Measurements from ENCODE around the gene ADCY10. TPM values are rescaled to one million over a fixed set of nuclear protein-coding genes. Genes with fewer than 3 reads are reported as not detected.

The ADCY10 gene
- 1.9 TPM for total RNA-seq

DNA sequence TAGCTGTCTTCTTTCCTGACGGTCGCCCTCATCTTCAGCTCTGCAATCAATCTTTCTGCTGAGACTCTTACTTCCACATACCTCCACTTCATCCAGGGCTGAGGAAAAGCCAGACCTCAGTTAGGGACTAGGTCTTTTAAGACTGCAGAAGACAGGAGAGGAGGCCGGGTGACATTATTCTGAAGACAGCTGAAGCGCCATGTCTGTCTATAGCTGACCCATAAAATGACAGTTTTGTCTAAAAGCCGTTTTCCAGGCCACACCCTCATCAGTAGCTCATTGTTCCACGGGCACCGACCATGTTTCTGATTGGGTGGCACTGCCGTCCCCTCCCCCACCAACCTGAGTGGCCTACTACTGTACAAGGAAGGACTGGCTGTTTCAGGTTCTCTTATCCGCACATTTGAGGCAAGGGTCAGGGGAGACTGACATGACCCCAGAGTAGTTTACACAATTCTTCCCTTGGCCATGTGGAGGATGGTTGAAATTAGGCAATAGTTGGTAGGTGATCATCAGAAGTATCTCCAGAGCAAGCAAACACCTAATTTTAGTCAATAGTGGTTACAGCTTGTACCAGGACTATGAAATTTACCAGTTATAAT lies at the start of gene ADCY10:
Gene ADCY10 (minus strand): TSS at position 240 of the 602 bp plus-strand sequence. CDS start 8,994 bp downstream, outside the sequence.
- Histone ChIP-seq H3K4me1 (peaks cover 0 to 14% of the 10 kb centered on the region in 2 donors), H3K36me3 (peaks cover 13 to 24% of the 10 kb centered on the region in 2 donors), H3K9me3 (no peaks in the 10 kb centered on the region), H3K4me3 (no peak within 1 kb of the TSS), H3K27ac (no peak within 1 kb of the TSS), H3K27me3 (no peaks in the 10 kb centered on the region)
- intact Hi-C loops (cut with DNase I): no loop called here
- no peak for DNase-seq (ENCODE audit: low spot score in 2 of 2)
- TF ChIP-seq, protein P1, sequence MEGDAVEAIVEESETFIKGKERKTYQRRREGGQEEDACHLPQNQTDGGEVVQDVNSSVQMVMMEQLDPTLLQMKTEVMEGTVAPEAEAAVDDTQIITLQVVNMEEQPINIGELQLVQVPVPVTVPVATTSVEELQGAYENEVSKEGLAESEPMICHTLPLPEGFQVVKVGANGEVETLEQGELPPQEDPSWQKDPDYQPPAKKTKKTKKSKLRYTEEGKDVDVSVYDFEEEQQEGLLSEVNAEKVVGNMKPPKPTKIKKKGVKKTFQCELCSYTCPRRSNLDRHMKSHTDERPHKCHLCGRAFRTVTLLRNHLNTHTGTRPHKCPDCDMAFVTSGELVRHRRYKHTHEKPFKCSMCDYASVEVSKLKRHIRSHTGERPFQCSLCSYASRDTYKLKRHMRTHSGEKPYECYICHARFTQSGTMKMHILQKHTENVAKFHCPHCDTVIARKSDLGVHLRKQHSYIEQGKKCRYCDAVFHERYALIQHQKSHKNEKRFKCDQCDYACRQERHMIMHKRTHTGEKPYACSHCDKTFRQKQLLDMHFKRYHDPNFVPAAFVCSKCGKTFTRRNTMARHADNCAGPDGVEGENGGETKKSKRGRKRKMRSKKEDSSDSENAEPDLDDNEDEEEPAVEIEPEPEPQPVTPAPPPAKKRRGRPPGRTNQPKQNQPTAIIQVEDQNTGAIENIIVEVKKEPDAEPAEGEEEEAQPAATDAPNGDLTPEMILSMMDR (IDR thresholded peaks at IDR 0.05): no peak

DNA sequence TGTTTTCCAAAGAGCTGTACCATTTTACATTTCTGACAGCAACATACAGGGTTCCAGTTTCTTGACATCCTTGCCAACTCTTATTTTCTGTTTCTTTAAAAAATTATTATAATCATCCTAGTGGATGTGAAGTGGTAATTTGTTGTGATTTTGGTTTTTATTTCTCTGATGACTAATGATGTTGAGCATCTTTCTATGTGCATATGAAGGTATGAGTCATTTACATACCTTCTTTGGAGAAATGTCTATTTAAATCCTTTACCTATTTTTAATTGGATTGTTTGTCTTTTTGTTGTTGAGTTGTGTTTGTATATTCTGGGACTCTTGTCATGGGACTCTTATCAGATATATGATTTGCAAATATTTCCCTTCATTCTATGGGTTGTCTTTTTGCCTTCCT lies 43.8 kb upstream of the ADCY10 start:
- Histone ChIP-seq H3K36me3 (peaks cover 21 to 34% of the 10 kb centered on the region in 2 donors), H3K4me1 (no peaks in the 10 kb centered on the region), H3K27me3 (no peaks in the 10 kb centered on the region), H3K9me3 (no peaks in the 10 kb centered on the region), H3K4me3 (no peak overlapping the region), H3K27ac (no peak overlapping the region)
- TF ChIP-seq, protein P1 (IDR thresholded peaks at IDR 0.05): no peak
- intact Hi-C loops (cut with DNase I): no loop called here
- DNase-seq (ENCODE audit: low spot score in 2 of 2): no peak

DNA sequence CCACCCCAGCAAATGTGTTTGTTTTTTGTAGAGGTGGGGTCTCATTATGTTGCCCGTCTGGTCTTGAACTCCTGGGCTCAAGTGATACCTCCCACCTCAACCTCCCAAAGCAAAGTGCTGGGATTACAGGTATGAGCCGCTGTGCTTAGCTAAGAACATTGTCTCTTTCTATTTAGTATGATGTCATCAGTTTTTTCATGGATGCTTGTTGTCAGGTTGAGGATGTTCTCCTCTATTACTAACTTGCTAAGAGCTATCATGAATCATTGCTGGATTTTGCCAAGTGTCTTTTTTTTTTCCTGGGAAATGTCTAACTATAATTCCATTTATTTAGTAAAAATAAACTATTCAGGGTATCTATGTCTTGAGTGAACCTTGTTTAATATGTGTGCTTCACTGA lies 42.0 kb upstream of the ADCY10 start:
- Histone ChIP-seq H3K4me1 (peaks cover 0 to 3% of the 10 kb centered on the region in 2 donors), H3K27ac (no peak overlapping the region), H3K36me3 (peaks cover 27 to 46% of the 10 kb centered on the region in 2 donors), H3K9me3 (no peaks in the 10 kb centered on the region), H3K27me3 (no peaks in the 10 kb centered on the region), H3K4me3 (no peak overlapping the region)
- intact Hi-C loops (cut with DNase I): no loop called here
- no peak for DNase-seq (ENCODE audit: low spot score in 2 of 2)
- TF ChIP-seq, protein P1 (IDR thresholded peaks at IDR 0.05): no peak

GRCh38 chr1:167950569-167950968 lies 36.6 kb upstream of the ADCY10 start:
- H3K4me3 ChIP-seq: no peak overlapping the region
- no peaks in the 10 kb centered on the region for H3K27me3 ChIP-seq
- TF ChIP-seq, protein P1 (IDR thresholded peaks at IDR 0.05): no peak
- intact Hi-C loops (cut with DNase I): no loop called here
- peaks cover 27 to 40% of the 10 kb centered on the region in 2 donors for H3K36me3 ChIP-seq
- H3K27ac ChIP-seq: no peak overlapping the region
- peaks cover 0 to 3% of the 10 kb centered on the region in 2 donors for H3K4me1 ChIP-seq
- H3K9me3 ChIP-seq: no peaks in the 10 kb centered on the region
- no peak for DNase-seq (ENCODE audit: low spot score in 2 of 2)

DNA sequence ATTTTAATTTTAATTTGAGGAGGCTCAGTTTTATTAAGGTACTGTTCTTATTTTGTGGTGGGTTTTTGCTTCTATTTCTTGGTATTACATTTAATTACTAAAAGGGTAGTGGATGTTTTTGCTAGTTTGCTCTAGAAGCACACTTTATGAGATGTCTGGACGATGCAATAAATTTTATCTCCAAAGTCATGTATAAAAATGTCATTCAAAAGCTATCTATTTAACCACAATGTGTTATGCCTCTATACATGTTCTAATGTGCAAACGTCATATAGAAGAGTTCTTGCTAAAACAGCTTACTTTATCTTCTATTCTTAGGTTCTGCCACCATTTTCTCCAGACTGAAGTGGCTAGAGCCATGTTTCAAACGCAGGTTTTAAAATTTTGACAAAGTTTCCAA lies 35.9 kb upstream of the ADCY10 start:
- Histone ChIP-seq H3K36me3 (peaks cover 20 to 32% of the 10 kb centered on the region in 2 donors), H3K27me3 (no peaks in the 10 kb centered on the region), H3K4me3 (no peak overlapping the region), H3K9me3 (no peaks in the 10 kb centered on the region), H3K27ac (no peak overlapping the region), H3K4me1 (peaks cover 0 to 3% of the 10 kb centered on the region in 2 donors)
- DNase-seq (ENCODE audit: low spot score in 2 of 2): no peak
- TF ChIP-seq, protein P1 (IDR thresholded peaks at IDR 0.05): no peak
- intact Hi-C loops (cut with DNase I): no loop called here

Data from ascending aorta (tissue), 2 donors.